HCT116 (cell line): ENCODE data around the gene MEIOB. TPM values are rescaled to one million over a fixed set of nuclear protein-coding genes. Genes with fewer than 3 reads are reported as not detected.

Experiments used
- ATAC-seq: fragments of 200-7000 bp; cut with Tn5 transposase; 2 replicates; pipeline ENCODE4 v1.9.1; 2020; ENCODE audit warnings: mild to moderate bottlenecking, moderate library complexity
- BruUV-seq: library from RNA; stranded (reverse); fragments of 400-500 nt; replicated peaks from 2 replicates; lab custom pipeline; 2021; lab: Mats Ljungman, UMichigan
- CTCF ChIA-PET: fragments of 300-600 bp; sonication (Branson Sonifier 250); formaldehyde crosslinking; loops from one replicate; lab custom pipeline; 2021; ENCODE audit warnings: antibody characterized with exemption; lab: Charles Lee
- POLR2A ChIA-PET: fragments of 300-600, 350-600 bp; sonication (Branson Sonifier 250); formaldehyde crosslinking; loops from one replicate; lab custom pipeline; 2021; ENCODE audit warnings: antibody characterized with exemption; lab: Charles Lee
- RAD21 ChIA-PET, 2 experiments: fragments of 300-600 bp; sonication (Branson Sonifier 250); formaldehyde crosslinking; loops; one replicate each; lab custom pipeline; 2023; ENCODE audit warnings: low total read pairs in 2 of 2; ENCODE audit not compliant: uncharacterized antibody in 2 of 2, unreplicated experiment in 2 of 2, low non-redundant PET in 1 of 2; lab: Charles Lee
- DNase-seq: peaks from one replicate; pipeline ENCODE4 v3.0.0-alpha.2; 2010; ENCODE audit warnings: low read depth, low spot score
- H2AFZ ChIP-seq: fragments of 200-600 bp; shearing (Covaris generic), sonication (generic); 2 replicates; pipeline ENCODE4 v1.6.1; 2017; ENCODE audit warnings: low read depth, mixed run types, mixed read lengths, antibody characterized with exemption, low read length; ENCODE audit not compliant: poor library complexity, severe bottlenecking
- H3K27ac ChIP-seq: 2 replicates; pipeline ENCODE4 v1.5.1; 2012; ENCODE audit warnings: low read depth, low read length
- H3K27me3 ChIP-seq: fragments of 200-600 bp; sonication (generic); 2 replicates; pipeline ENCODE4 v1.6.1; 2016; ENCODE audit warnings: mixed run types, low read length, mixed read lengths; ENCODE audit not compliant: insufficient read depth
- H3K36me3 ChIP-seq, 2 experiments: fragments of 200-500 bp in 1 of 2; fragments of 200-600 bp in 1 of 2; sonication (Bioruptor generic) in 1 of 2; sonication (generic) in 1 of 2; 2 replicates each; pipeline versions ENCODE4 v1.5.1 to v1.6.1; 2014 to 2016; ENCODE audit warnings: low read length in 2 of 2, inconsistent platforms in 1 of 2, mixed read lengths in 1 of 2, mixed run types in 1 of 2; ENCODE audit not compliant: insufficient read depth in 2 of 2, control insufficient read depth in 1 of 2
- H3K4me1 ChIP-seq, 2 experiments: fragments of 200-600 bp in 1 of 2; sonication (generic) in 1 of 2; 2 replicates each; pipeline versions ENCODE4 v1.5.1 to v1.6.1; 2012 to 2017; ENCODE audit warnings: low read length in 2 of 2, inconsistent platforms in 1 of 2, mild to moderate bottlenecking in 1 of 2, mixed read lengths in 1 of 2, mixed run types in 1 of 2, moderate library complexity in 1 of 2; ENCODE audit not compliant: insufficient read depth in 2 of 2, control insufficient read depth in 1 of 2
- H3K4me2 ChIP-seq: fragments of 200-600 bp; sonication (generic); 2 replicates; pipeline ENCODE4 v1.6.1; 2017; ENCODE audit warnings: mixed run types, low read length, mixed read lengths
- H3K4me3 ChIP-seq, 2 experiments: fragments of 200-600 bp in 1 of 2; sonication (generic) in 1 of 2; replicated peaks in 1 of 2; 2 replicates each; pipeline ENCODE4 v1.5.1; 2011 to 2016; ENCODE audit warnings: low read length in 2 of 2, control low read depth in 1 of 2, low read depth in 1 of 2, mild to moderate bottlenecking in 1 of 2, mixed read lengths in 1 of 2, mixed run types in 1 of 2
- H3K79me2 ChIP-seq: fragments of 200-600 bp; sonication (generic); 2 replicates; pipeline ENCODE4 v1.6.1; 2017; ENCODE audit warnings: mild to moderate bottlenecking, mixed run types, low read length, moderate library complexity, mixed read lengths; ENCODE audit not compliant: insufficient read depth
- H3K9ac ChIP-seq: fragments of 200-600 bp; sonication (generic); 2 replicates; pipeline ENCODE4 v1.6.1; 2016; ENCODE audit warnings: low read length, mixed read lengths
- H3K9me2 ChIP-seq: fragments of 200-600 bp; sonication (generic), shearing (Covaris generic); 2 replicates; pipeline ENCODE4 v1.6.1; 2017; ENCODE audit warnings: mixed run types, mild to moderate bottlenecking, moderate library complexity; ENCODE audit not compliant: insufficient read depth
- H3K9me3 ChIP-seq, 2 experiments: fragments of 200-500 bp in 1 of 2; fragments of 200-600 bp in 1 of 2; sonication (Bioruptor generic) in 1 of 2; sonication (generic) in 1 of 2; 2 replicates each; pipeline ENCODE4 v1.6.1; 2014 to 2017; ENCODE audit warnings: low read length in 2 of 2, mixed read lengths in 2 of 2, inconsistent platforms in 1 of 2, low read depth in 1 of 2, mild to moderate bottlenecking in 1 of 2, mixed run types in 1 of 2, moderate library complexity in 1 of 2; ENCODE audit not compliant: control insufficient read depth in 1 of 2, insufficient read depth in 1 of 2
- H4K20me1 ChIP-seq: fragments of 200-600 bp; sonication (generic), shearing (Covaris generic); 2 replicates; pipeline ENCODE4 v1.6.1; 2017; ENCODE audit warnings: mixed run types, mild to moderate bottlenecking, moderate library complexity; ENCODE audit not compliant: insufficient read depth
- EGR1 ChIP-seq: IDR thresholded peaks from 2 replicates; pipeline ENCODE4 v1.6.1; 2012; ENCODE audit warnings: low read depth
- EZH2 ChIP-seq: fragments of 200-600 bp; sonication (generic); IDR thresholded peaks from 2 replicates; pipeline ENCODE4 v1.6.1; 2017; ENCODE audit warnings: antibody characterized with exemption, mixed run types
- FOSL1 ChIP-seq: IDR thresholded peaks from 2 replicates; pipeline ENCODE4 v1.6.1; 2012; ENCODE audit warnings: low read depth
- POLR2A ChIP-seq: IDR thresholded peaks from 2 replicates; pipeline ENCODE4 v1.7.0; 2011; ENCODE audit warnings: borderline replicate concordance; ENCODE audit not compliant: insufficient read depth, insufficient read length; ENCODE audit errors: extremely low read depth
- POLR2AphosphoS5 ChIP-seq: IDR thresholded peaks from 2 replicates; pipeline ENCODE4 v1.6.1; 2011; ENCODE audit warnings: mild to moderate bottlenecking, low read depth, low read length, moderate library complexity
- RAD21 ChIP-seq: IDR thresholded peaks from 2 replicates; pipeline ENCODE4 v1.6.1; 2012; ENCODE audit warnings: low read depth, mild to moderate bottlenecking
- SIN3A ChIP-seq: IDR thresholded peaks from 2 replicates; pipeline ENCODE4 v1.6.1; 2012; ENCODE audit warnings: low read depth
- SP1 ChIP-seq: IDR thresholded peaks from 2 replicates; pipeline ENCODE4 v1.6.1; 2012; ENCODE audit warnings: low read depth
- SRF ChIP-seq: IDR thresholded peaks from 2 replicates; pipeline ENCODE4 v1.6.1; 2012; ENCODE audit warnings: low read depth
- TCF7L2 ChIP-seq: IDR thresholded peaks from 2 replicates; pipeline ENCODE4 v1.7.0; 2011; ENCODE audit warnings: borderline replicate concordance, inconsistent platforms; ENCODE audit not compliant: insufficient read depth, insufficient read length; ENCODE audit errors: extremely low read depth
- YY1 ChIP-seq: IDR thresholded peaks from 2 replicates; pipeline ENCODE4 v1.6.1; 2011; ENCODE audit warnings: low read length, low read depth, moderate library complexity, mild to moderate bottlenecking; ENCODE audit not compliant: insufficient replicate concordance; ENCODE audit errors: extremely low read depth
- ZFX ChIP-seq: fragments of 450-650 bp; IDR thresholded peaks from 2 replicates; pipeline ENCODE4 v1.6.1; 2017
- intact Hi-C: fragments of 100-400 bp; cut with micrococcal nuclease; formaldehyde crosslinking; loops from 2 replicates; pipeline ENCODE4 v1.10.0; 2022
- total RNA-seq: library from RNA; stranded (reverse); gene quantifications from one replicate; pipeline ENCODE4 v1.2.1, GENCODE V29; 2021; ENCODE audit not compliant: unreplicated experiment

The MEIOB gene
- total RNA-seq, 1 experiment from 2014 or later = 0.59 TPM

- ChIA-PET POLR2A (no interaction called here), RAD21 (no interaction called here)
- TF ChIP-seq ZFX (no peak), POLR2AphosphoS5 (no peak), POLR2A (no peak), SIN3A (no peak), FOSL1 (no peak), SRF (no peak), EZH2 (no peak)
These were observed 45.8 kb upstream of the MEIOB start for GRCh38 chr16:1917665-1918350.

DNA sequence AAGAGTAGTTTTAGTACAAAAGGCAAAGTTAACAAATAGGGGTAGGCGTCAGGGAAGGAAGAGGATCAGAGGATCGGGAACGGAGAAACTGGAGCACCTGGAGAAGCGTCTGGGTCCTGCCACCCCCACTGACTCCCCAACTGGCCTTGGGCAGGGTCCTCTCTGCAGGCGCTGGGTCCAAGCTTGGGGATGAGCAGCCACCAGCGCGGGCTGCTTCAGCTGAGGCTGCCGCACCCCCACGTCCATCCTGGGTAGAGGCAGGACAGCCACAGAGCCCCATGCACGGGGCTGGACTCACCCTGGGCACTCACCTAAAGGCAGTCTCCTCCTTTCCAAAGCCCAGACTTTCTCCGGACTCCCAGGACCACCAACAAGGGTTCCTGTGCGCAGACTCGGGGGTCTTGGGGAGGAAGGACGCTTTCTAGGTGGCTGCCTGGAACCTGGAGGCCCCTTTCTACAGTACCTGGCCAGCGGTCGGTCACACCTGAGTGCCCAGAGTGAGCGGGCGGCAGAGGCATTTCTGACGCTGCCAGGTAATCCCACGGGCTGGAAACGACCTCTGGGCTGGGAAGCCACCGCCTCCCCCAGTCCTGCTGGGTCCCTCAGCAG lies 45.2 kb upstream of the MEIOB start:
- ATAC-seq = no peak
- Histone ChIP-seq H3K4me2 (no peak overlapping the region), H3K36me3 (no peaks in the 10 kb centered on the region), H4K20me1 (no peaks in the 10 kb centered on the region), H3K9me3 (no peaks in the 10 kb centered on the region), H3K9me2 (no peaks in the 10 kb centered on the region), H3K27me3 (no peaks in the 10 kb centered on the region), H3K9ac (no peak overlapping the region), H3K27ac (no peak overlapping the region), H3K4me1 (peaks cover 16 to 23% of the 10 kb centered on the region in 2 experiments), H3K79me2 (no peaks in the 10 kb centered on the region), H2AFZ (no peak overlapping the region), H3K4me3 (no peak overlapping the region)
- TF ChIP-seq FOSL1 (no peak), RAD21 (no peak), SIN3A (no peak), SP1 (no peak), TCF7L2 (no peak), EGR1 (no peak), EZH2 (no peak), YY1 (no peak), ZFX (no peak)
- no peak for DNase-seq
- ChIA-PET RAD21 (no interaction called here), POLR2A (no interaction called here), CTCF (no interaction called here)
- intact Hi-C loops = no loop called here
- BruUV-seq = no TSS peak

More at GRCh38 chr16:1917665-1918350, 45.8 kb upstream of the MEIOB start:
- CTCF ChIA-PET = no interaction called here
- Histone ChIP-seq H3K4me3 (no peak overlapping the region), H3K9me3 (no peaks in the 10 kb centered on the region), H4K20me1 (no peaks in the 10 kb centered on the region), H2AFZ (no peak overlapping the region), H3K27ac (no peak overlapping the region), H3K4me2 (no peak overlapping the region), H3K4me1 (peaks cover 17 to 27% of the 10 kb centered on the region in 2 experiments), H3K9me2 (no peaks in the 10 kb centered on the region), H3K27me3 (no peaks in the 10 kb centered on the region), H3K9ac (no peak overlapping the region), H3K36me3 (no peaks in the 10 kb centered on the region), H3K79me2 (no peaks in the 10 kb centered on the region)
- no TSS peak for BruUV-seq
- ATAC-seq (no peak), DNase-seq (no peak)
- intact Hi-C loops = no loop called here
